Brain pericyte (primary cell): ENCODE results near the gene RGS6.

Experiments
- DNase-seq: peaks from one replicate; pipeline ENCODE4 v3.0.0-alpha.2; 2012; ENCODE audit warnings: low read depth, low spot score

RGS6 gene

GRCh38 chr14:72311116-72311515 is 378.9 kb downstream of the RGS6 start:
- no peak for DNase-seq

DNA sequence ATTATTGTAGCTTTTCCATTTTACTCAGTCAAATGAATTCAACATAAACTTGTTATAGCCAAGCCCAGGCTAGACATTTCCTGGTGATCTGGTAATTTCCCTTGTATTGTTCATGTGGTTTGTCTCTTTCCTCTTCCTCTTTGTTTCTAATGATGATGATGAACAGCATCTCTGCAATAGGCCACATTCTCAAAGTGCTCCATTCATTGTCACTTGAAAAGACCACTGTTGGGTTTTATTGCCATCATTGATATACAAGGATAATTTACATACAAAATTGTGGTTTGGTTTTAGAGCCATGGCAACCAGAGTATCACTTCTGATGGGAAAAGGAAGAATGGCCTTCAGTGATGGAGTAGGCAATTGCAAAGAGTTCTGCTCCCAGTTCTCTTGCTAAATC is 379.3 kb downstream of the RGS6 start:
- DNase-seq = no peak

GRCh38 chr14:72314808-72315435 is 382.7 kb downstream of the RGS6 start:
- no peak for DNase-seq

DNA sequence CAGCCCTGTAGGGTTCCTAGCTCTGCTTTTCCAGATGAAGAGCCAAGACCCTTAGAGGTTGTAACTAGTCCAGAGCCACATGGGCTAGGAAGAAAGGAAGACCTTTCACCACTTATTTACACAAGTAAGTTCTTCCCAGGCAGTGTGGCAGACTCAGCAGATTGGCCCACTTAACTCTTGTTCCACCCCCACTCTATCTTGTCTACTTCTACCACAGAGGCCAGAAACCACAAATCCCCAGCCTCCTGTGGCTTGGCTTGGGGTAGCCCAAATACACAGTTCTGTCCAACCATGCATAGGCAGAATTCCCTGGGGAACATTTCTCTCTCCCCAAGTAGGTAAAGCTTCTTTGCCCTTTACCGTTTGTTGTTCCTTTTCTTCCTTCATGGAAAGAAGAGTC is 383.5 kb downstream of the RGS6 start:
- no peak for DNase-seq

DNA sequence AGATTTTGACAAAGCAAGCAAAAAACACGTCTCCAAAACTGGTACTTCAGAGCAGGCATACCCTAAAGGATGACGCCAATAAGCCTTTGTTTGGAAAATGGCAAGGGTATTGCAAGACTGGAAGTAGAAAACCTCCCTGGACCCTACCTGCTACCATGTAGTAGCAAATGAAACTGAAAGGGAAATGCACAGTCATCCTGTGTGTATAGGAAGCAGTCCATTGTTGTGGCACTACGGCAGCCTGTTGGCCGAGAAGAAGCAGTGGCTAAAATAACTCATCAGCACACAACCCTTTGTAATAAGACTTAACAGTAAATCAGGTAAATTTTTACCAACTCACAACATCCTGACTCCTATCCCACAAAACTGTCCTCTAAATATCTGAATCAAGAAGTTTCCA is 386.4 kb downstream of the RGS6 start:
- DNase-seq = no peak

- no peak for DNase-seq
These were observed 399.8 kb downstream of the RGS6 start for GRCh38 chr14:72332046-72332445.

DNA sequence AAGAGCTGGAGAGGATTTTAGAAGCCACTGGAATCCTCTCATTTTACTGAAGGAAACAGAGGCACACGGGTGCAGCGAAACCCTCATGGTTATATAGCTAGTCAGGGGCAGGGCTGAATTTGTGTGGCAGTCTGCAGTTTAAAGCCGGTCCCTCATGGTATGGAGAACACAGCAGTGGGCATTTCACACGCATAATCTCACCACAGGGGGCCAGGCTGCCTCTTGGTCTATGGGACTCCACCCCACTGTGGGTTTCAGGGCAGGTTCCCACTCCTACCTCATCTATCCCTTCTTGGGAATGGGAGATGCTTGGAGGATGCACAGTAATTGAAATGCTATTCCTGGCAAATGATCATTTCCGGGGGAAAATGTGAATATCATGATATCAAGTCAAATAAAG is 400.6 kb downstream of the RGS6 start:
- DNase-seq = no peak

DNA sequence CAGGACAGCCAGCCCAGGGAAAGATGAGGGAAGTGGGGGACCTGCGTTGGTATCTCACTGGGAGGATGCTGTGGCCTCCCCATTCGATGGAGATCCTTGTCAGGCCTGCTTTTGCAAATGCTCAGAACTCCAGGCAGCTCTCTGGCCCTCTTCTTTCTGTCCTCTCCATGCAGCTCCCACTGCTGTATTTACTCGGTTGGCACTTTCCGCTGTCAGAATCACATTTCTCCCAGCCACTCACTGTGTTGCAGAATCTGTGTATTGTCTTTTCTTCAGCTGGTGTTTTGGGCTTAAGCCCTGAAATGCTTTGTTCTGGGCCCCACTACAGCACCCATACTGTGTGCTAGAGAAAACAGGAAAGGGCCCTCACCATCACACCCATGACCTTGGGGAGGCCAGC is 401.1 kb downstream of the RGS6 start:
- no peak for DNase-seq

GRCh38 chr14:72336311-72336980 is 404.2 kb downstream of the RGS6 start:
- DNase-seq = no peak

- no peak for DNase-seq
These were observed 409.0 kb downstream of the RGS6 start for GRCh38 chr14:72341237-72341636.

DNA sequence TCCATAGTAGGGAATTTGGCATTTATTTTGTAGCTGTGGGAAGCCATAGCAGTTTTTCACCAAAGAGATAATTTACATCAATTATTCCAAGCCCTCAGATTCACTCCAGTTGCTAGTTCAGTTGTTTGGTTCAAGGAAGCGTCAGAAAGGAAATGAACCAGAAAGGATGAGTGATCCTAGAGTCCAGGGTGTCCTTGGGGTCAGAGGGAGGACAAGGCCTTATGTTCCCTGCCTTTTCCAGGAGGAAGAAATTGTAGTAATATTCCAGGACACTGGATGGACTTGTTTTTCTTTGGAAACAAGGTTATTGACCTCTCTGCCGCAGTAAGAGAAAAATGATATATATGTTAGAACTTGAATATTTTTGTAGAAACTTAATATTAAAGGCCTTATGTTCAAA is 409.5 kb downstream of the RGS6 start:
- DNase-seq = no peak

GRCh38 chr14:72347118-72347517 is 414.9 kb downstream of the RGS6 start:
- DNase-seq = no peak

DNA sequence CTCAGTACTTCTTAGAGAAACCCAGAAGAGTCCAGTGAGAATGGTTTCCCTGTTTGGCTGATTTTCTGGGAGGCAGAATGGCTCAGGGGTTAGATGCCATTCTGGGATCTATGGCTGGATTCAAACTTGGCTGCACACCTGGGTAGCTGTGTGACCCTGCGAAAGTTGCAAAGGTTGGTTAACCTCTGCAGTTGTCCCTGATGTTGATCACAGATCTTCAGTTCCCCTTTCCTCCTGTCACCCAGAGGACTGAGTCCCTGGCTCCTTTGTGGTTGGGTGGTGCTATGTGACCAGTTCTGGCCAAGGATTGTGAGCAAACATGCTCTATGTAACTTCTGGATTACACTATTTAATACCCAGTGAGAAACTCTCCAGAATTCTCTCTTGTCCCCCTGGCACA is 418.0 kb downstream of the RGS6 start:
- no peak for DNase-seq

GRCh38 chr14:72352012-72352411 is 419.8 kb downstream of the RGS6 start:
- no peak for DNase-seq

DNA sequence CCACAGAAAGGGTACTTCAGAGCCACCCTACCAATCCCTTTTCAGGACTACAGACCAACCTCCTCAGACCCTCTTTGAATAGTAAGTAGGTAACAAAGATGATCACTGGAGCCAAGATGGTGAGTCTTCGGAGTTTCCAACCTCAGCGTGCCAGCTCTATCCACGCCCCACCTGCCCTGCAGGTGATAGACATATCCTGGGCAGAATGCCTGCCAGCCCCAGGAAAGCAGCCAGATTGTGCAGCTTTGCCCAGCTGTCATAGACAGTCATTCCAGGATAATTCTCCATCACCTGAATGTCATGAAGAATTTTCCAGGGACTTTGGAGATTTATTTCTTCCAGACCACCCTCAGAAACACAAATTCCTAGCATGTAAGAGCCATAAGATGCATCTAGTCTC is 434.4 kb downstream of the RGS6 start:
- DNase-seq = no peak

DNA sequence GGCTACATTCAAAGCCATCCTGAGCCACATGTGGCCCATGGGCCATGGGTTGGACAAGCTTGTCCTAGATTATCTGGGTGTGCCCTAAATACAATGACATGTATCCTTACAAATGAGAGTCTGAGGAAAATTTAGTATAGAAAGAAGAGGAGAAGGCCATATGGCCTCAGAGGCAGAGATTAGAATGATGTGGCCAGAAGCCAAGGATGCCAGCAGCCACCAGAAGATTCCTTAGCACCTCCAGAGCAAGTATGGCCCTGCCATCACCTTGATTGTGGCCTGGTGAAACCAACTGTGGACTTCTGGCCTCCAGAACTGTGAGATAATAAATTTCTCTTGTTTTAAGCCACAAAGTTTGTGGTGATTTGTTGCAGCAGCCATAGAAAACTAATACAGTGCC is 436.9 kb downstream of the RGS6 start:
- no peak for DNase-seq

DNA sequence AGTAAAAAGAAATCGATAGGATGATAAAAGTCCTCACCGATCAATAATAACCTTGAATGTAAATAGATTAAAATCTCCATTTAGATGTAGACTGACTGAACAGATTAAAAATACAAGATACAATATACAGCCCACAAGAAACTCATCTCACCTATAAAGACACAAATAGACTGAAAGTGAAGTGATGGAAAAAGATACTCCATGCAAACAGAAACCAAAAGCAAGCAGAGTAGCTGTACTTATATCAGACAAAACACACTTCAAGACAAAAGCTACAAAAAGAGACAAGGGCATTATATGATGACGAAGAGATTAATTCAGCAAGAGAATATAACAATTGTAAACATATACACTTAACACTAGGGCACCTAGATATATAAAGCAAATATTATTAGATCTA is 444.8 kb downstream of the RGS6 start:
- no peak for DNase-seq

GRCh38 chr14:72380456-72380855 is 448.2 kb downstream of the RGS6 start:
- no peak for DNase-seq

DNA sequence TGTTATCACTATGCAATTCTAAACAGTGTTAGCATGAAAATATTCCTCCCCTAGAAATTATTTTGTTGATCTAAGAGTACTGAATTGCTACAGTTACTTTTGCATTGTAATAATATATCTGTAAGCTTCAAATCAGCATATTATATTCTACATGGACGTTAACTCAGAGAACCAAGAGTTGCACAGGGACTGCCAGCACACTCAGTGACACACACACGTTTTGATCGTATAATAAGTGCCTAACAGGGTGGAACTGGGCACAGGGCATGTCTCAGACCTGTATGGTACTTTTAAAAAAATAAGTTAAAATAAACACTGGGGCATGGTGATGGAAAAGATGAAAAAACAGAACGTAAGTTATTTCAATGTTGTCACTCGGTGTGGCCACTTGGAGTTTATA is 451.6 kb downstream of the RGS6 start:
- DNase-seq = no peak

DNA sequence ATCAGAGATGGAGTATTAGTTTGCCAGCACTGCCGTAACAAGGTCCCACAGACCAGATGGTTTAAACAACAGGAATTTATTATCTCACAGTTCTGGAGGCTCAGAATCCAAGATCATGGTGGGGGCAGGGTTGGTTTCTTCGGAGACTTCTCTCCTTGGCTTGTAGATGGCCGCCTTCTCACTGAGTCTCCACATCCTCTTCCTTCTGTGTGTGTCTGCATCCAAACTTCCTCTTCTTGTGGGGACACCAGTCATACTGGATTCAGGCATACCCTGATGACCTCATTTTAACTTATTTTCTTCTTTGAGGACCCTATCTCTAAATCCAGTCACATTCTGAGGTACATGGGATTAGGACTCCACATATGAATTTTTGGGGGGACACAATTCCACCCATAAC is 455.5 kb downstream of the RGS6 start:
- DNase-seq = no peak

DNA sequence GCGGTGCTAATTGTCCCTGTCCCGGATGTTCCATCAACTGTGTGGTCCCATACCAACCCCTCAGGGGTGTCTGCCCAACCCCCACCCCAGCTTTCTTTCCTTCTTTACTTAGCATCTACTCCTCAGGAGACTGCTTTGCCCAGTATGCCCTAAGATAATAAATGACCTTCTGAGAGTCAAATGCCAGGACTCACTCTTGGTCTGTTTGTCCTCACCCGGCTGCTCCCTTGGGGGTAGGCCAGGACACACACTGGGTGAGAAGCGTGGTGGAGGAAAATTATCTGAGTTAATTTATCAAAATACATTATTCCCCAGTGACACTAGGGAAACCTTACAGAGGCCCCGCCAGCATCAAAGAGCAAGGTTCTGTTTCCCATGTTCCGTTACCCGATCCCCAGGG is 457.0 kb downstream of the RGS6 start:
- DNase-seq = no peak

GRCh38 chr14:72401101-72401625 is 468.9 kb downstream of the RGS6 start:
- DNase-seq = no peak

- no peak for DNase-seq
These were observed 469.6 kb downstream of the RGS6 start for GRCh38 chr14:72401632-72402376.
